C4-2B (cell line): Measurements from ENCODE around the gene TRIM46.

Experiments
- H3K27ac ChIP-seq: fragments of 450-650 bp; 2 replicates; pipeline ENCODE4 v1.5.1; 2017
- ZFX ChIP-seq: fragments of 450-650 bp; IDR thresholded peaks from 2 replicates; pipeline ENCODE4 v1.6.1; 2017
- TF ChIP-seq, protein P1 (sequence below): fragments of 450-650 bp; conservative IDR thresholded peaks from 2 replicates; pipeline ENCODE4 v1.5.1; 2017; ENCODE audit warnings: mild to moderate bottlenecking

Gene TRIM46

GRCh38 chr1:155127105-155127966 lies 46.3 kb upstream of the TRIM46 start, which contains the start of gene EFNA1:
Gene EFNA1, plus strand, starts transcription at chr1:155127876. Its CDS starts 102 bp downstream, at chr1:155127978.
- H3K27ac ChIP-seq, result peak within 1 kb of the TSS; percentile 95
- TF ChIP-seq, protein P1, sequence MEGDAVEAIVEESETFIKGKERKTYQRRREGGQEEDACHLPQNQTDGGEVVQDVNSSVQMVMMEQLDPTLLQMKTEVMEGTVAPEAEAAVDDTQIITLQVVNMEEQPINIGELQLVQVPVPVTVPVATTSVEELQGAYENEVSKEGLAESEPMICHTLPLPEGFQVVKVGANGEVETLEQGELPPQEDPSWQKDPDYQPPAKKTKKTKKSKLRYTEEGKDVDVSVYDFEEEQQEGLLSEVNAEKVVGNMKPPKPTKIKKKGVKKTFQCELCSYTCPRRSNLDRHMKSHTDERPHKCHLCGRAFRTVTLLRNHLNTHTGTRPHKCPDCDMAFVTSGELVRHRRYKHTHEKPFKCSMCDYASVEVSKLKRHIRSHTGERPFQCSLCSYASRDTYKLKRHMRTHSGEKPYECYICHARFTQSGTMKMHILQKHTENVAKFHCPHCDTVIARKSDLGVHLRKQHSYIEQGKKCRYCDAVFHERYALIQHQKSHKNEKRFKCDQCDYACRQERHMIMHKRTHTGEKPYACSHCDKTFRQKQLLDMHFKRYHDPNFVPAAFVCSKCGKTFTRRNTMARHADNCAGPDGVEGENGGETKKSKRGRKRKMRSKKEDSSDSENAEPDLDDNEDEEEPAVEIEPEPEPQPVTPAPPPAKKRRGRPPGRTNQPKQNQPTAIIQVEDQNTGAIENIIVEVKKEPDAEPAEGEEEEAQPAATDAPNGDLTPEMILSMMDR, result no peak
- TF ChIP-seq ZFX, result no peak

DNA sequence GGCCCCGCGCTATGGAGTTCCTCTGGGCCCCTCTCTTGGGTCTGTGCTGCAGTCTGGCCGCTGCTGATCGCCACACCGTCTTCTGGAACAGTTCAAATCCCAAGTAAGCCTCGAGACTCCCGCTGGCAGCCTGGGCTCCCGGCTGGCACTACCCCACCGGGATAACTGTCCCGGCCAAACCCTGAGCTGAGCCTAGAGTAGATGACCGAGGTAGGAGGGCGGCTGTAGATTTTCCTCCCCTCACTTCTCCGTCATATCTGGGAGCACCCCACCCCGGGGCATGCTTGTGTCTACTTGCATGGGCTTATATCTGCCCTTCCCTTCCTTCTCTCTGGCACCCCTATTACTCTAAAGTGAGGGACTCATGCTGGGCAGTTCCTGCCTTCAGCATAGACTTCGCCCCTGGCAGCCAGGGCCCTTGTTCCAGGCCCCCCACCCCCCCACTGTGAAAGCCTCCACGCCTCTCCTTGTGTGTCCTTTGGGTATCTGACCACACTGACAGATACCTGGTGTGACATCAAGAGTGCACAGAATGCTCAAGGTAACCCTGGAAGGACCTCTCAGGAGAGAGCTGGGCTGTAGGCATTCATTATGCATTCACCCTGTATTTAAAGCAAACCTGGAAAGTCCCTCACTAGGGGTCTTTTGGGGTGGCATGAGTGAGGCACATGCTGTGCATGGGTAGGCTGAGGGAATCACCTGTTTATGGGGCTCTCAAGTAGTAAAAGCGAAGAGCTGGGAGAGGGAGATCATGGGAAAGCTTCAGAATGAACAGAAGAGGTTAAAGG lies 45.5 kb upstream of the TRIM46 start:
- peak overlapping the region; percentile 95 for H3K27ac ChIP-seq
- no peak for TF ChIP-seq ZFX

DNA sequence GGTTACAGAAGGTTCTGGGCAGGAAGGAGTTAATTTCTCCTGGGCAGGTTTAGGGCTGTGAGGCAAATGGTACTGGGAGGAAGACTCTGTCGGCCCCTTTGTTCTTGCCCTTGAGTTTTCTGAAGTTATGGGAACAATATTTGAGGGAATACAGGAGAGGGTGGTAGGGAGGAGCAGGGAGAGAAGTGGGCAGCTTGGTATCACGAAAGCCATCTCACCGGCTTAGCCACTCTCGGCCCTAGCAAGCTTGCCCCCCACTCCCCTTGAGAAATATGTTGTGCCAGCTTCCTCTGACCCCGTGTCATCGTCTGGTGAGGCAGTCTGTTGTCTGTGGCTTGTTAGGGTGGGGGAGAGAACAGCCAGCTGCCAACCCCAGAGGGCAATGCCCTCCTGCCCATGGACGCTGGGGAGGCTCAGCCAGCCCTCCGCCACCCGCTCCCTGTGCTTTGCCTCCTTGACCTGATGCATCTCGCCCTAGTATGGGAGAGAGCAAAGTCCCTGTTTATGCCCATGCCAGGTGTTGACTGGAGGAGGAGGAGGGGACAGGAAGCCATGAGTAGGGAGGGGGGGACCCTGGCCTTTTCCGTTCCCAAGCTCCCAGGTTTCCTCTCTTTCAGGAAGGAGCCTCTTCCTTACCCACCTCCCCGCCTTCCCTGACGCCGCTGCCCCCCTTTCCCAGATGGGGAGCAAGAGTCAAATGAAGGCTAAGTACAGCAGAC lies 44.7 kb upstream of the TRIM46 start:
- TF ChIP-seq ZFX, result no peak
- peak overlapping the region; percentile 95 for H3K27ac ChIP-seq

- peak overlapping the region; percentile 95 for H3K27ac ChIP-seq
- no peak for TF ChIP-seq ZFX
- TF ChIP-seq, protein P1, result no peak
These were observed 43.2 kb upstream of the TRIM46 start for GRCh38 chr1:155130272-155131006.

DNA sequence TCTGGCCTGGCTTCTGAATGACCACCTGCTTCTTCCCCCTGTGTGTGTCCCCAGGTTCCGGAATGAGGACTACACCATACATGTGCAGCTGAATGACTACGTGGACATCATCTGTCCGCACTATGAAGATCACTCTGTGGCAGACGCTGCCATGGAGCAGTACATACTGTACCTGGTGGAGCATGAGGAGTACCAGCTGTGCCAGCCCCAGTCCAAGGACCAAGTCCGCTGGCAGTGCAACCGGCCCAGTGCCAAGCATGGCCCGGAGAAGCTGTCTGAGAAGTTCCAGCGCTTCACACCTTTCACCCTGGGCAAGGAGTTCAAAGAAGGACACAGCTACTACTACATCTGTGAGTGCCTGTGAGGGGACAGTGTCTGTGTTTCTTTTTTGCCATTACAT lies 42.4 kb upstream of the TRIM46 start:
- TF ChIP-seq, protein P1, result no peak
- TF ChIP-seq ZFX, result no peak
- peak overlapping the region; percentile 95 for H3K27ac ChIP-seq

DNA sequence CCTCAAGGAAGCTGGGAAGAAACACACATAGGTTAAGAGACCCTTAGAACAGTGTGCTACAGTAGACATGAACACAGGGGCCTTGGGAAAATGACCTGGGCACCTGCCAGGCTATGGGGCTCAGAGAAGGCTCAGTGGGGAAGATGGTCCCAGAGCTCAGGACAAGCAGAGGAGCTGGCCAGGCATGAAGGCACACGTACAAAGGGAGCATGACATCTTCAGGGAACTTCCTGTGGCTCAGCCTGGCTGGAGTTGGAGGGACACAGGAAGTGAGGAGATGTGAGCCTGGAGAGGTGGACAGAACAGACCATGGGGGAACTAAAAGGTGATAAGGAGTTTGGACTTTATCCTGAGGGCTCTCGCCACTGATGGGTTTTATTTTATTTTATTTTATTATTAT lies 41.8 kb upstream of the TRIM46 start:
- TF ChIP-seq, protein P1, result no peak
- no peak for TF ChIP-seq ZFX
- peak overlapping the region; percentile 95 for H3K27ac ChIP-seq

DNA sequence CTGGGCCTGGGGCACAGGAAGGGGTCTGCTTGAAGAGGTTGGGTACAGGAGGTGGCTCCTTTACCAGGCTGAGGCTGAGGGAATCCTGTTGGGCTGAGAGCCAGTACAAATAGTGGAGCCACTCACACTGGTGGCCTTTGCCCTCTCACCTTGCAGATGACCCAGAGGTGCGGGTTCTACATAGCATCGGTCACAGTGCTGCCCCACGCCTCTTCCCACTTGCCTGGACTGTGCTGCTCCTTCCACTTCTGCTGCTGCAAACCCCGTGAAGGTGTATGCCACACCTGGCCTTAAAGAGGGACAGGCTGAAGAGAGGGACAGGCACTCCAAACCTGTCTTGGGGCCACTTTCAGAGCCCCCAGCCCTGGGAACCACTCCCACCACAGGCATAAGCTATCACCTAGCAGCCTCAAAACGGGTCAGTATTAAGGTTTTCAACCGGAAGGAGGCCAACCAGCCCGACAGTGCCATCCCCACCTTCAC lies 39.8 kb upstream of the TRIM46 start:
- TF ChIP-seq, protein P1, result no peak
- no peak for TF ChIP-seq ZFX
- peak overlapping the region; percentile 95 for H3K27ac ChIP-seq
